ENCODE results near the gene ATP8B4.
A peak's percentile ranks its signal among the peaks of the same experiment; 100 is the strongest.

Gene ATP8B4

GRCh38 chr15:50128266-50128665 lies 9.2 kb upstream of the ATP8B4 start:
- DNase-seq, result peak; percentile 11 to 28
- TF ChIP-seq POLR2A (IDR thresholded peaks at IDR 0.05; ENCODE audit: low read length) (no peak), GATA1 (IDR thresholded peaks at IDR 0.05; ENCODE audit: low read depth, low read length) (no peak)

- TF ChIP-seq POLR2A (IDR thresholded peaks at IDR 0.05; ENCODE audit: low read length) (no peak), GATA1 (IDR thresholded peaks at IDR 0.05; ENCODE audit: low read depth, low read length) (no peak)
- DNase-seq, result no peak
Observed at GRCh38 chr15:50127255-50127777, 8.3 kb upstream of the ATP8B4 start.

GRCh38 chr15:50126072-50126471 lies 7.0 kb upstream of the ATP8B4 start:
- TF ChIP-seq GATA1 (IDR thresholded peaks at IDR 0.05; ENCODE audit: low read depth, low read length), result no peak
- TF ChIP-seq POLR2A (IDR thresholded peaks at IDR 0.05; ENCODE audit: low read length), result no peak
- DNase-seq, result no peak

GRCh38 chr15:50124631-50125030 lies 5.6 kb upstream of the ATP8B4 start:
- TF ChIP-seq GATA1 (IDR thresholded peaks at IDR 0.05; ENCODE audit: low read depth, low read length), result no peak
- TF ChIP-seq POLR2A (IDR thresholded peaks at IDR 0.05; ENCODE audit: low read length), result no peak

GRCh38 chr15:50123861-50124557 lies 5.0 kb upstream of the ATP8B4 start:
- TF ChIP-seq GATA1 (IDR thresholded peaks at IDR 0.05; ENCODE audit: low read depth, low read length) (no peak), POLR2A (IDR thresholded peaks at IDR 0.05; ENCODE audit: low read length) (no peak)
- DNase-seq, result no peak

More at GRCh38 chr15:50124631-50125030, 5.6 kb upstream of the ATP8B4 start:
- no peak for DNase-seq

- no peak for DNase-seq
Observed at GRCh38 chr15:50120729-50121128, 1.7 kb upstream of the ATP8B4 start.

GRCh38 chr15:50117431-50118027 lies 1.5 kb downstream of the ATP8B4 start:
- DNase-seq, result no peak
- TF ChIP-seq POLR2A (IDR thresholded peaks at IDR 0.05; ENCODE audit: low read length) (no peak), GATA1 (IDR thresholded peaks at IDR 0.05; ENCODE audit: low read depth, low read length) (no peak)

More at GRCh38 chr15:50120729-50121128, 1.7 kb upstream of the ATP8B4 start:
- TF ChIP-seq POLR2A (IDR thresholded peaks at IDR 0.05; ENCODE audit: low read length) (no peak), GATA1 (IDR thresholded peaks at IDR 0.05; ENCODE audit: low read depth, low read length) (no peak)

- DNase-seq, result peak; percentile 64 to 65
- TF ChIP-seq POLR2A (IDR thresholded peaks at IDR 0.05; ENCODE audit: low read length) (no peak), GATA1 (IDR thresholded peaks at IDR 0.05; ENCODE audit: low read depth, low read length) (no peak)
Observed at GRCh38 chr15:50116477-50116876, 2.6 kb downstream of the ATP8B4 start.

GRCh38 chr15:50113992-50114780 lies 4.8 kb downstream of the ATP8B4 start:
- no peak for DNase-seq

GRCh38 chr15:50113187-50113505 lies 5.9 kb downstream of the ATP8B4 start:
- TF ChIP-seq POLR2A (IDR thresholded peaks at IDR 0.05; ENCODE audit: low read length), result no peak
- TF ChIP-seq GATA1 (IDR thresholded peaks at IDR 0.05; ENCODE audit: low read depth, low read length), result no peak
- peak in 1 of 2 experiments; percentile 36 for DNase-seq

More at GRCh38 chr15:50113992-50114780, 4.8 kb downstream of the ATP8B4 start:
- TF ChIP-seq GATA1 (IDR thresholded peaks at IDR 0.05; ENCODE audit: low read depth, low read length), result no peak
- TF ChIP-seq POLR2A (IDR thresholded peaks at IDR 0.05; ENCODE audit: low read length), result no peak

GRCh38 chr15:50112488-50113186 lies 6.4 kb downstream of the ATP8B4 start:
- TF ChIP-seq POLR2A (IDR thresholded peaks at IDR 0.05; ENCODE audit: low read length) (no peak), GATA1 (IDR thresholded peaks at IDR 0.05; ENCODE audit: low read depth, low read length) (no peak)
- DNase-seq, result no peak

- DNase-seq, result no peak
- TF ChIP-seq GATA1 (IDR thresholded peaks at IDR 0.05; ENCODE audit: low read depth, low read length), result no peak
- no peak for TF ChIP-seq POLR2A (IDR thresholded peaks at IDR 0.05; ENCODE audit: low read length)
Observed at GRCh38 chr15:50110285-50110684, 8.7 kb downstream of the ATP8B4 start.

GRCh38 chr15:50109076-50109987 lies 9.7 kb downstream of the ATP8B4 start:
- TF ChIP-seq POLR2A (IDR thresholded peaks at IDR 0.05; ENCODE audit: low read length) (no peak), GATA1 (IDR thresholded peaks at IDR 0.05; ENCODE audit: low read depth, low read length) (no peak)
- DNase-seq, result no peak

Measured in erythroblast (primary cell).